OCI-LY7 (cell line): ENCODE results near the gene RBM5.

ENCODE experiments used
- CTCF ChIP-seq: fragments of 200-600 bp; sonication (generic); conservative IDR thresholded peaks from 2 replicates; pipeline ENCODE4 v1.5.1; 2014; ENCODE audit warnings: mild to moderate bottlenecking, antibody characterized with exemption, low read length, moderate library complexity, mixed read lengths
- EZH2phosphoT487 ChIP-seq: fragments of 200-600 bp; sonication (generic); IDR thresholded peaks from 2 replicates; pipeline ENCODE4 v1.6.1; 2018; ENCODE audit warnings: low read depth, borderline replicate concordance, mild to moderate bottlenecking, mixed run types, antibody characterized with exemption, low read length, moderate library complexity, mixed read lengths

DNA sequence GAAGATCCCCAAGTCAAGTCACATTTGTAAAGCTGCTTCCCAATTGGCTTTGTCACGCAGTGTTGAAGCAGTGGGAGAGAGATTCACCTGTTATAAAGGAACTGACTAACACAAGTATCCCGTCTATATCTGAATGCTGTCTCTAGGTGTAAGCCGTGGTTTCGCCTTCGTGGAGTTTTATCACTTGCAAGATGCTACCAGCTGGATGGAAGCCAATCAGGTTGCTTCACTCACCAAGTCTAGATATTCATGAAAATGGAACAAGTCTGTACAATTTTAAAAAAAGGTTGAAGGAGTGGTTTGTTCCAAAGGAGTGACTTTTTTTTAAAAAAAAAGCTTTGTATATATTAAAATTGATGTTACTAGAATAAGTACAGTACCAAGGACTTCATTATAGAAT lies 11.7 kb downstream of the RBM5 start:
- TF ChIP-seq CTCF (no peak), EZH2phosphoT487 (no peak)
